Neutrophil (primary cell): ENCODE results near the gene MYOF.

Source experiments
- H3K27ac ChIP-seq: fragments of 200-600 bp; sonication (generic); 2 replicates; pipeline ENCODE4 v1.5.1; 2016; ENCODE audit warnings: mild to moderate bottlenecking, moderate library complexity
- H3K27me3 ChIP-seq: fragments of 200-600 bp; sonication (generic); 2 replicates; pipeline ENCODE4 v1.6.0; 2016; ENCODE audit warnings: mild to moderate bottlenecking
- H3K36me3 ChIP-seq: fragments of 200-600 bp; sonication (generic); 2 replicates; pipeline ENCODE4 v1.5.1; 2017
- H3K4me1 ChIP-seq, 2 experiments: fragments of 200-600 bp in 1 of 2; sonication (generic) in 1 of 2; 1 replicate in 1 of 2; 2 replicates in 1 of 2; pipeline versions ENCODE4 v1.5.1 to v1.6.1; 2013 to 2016; ENCODE audit warnings: low read depth in 1 of 2, low read length in 1 of 2, mild to moderate bottlenecking in 1 of 2, moderate library complexity in 1 of 2; ENCODE audit not compliant: control insufficient read depth in 1 of 2, insufficient read depth in 1 of 2
- H3K4me3 ChIP-seq, 2 experiments: fragments of 200-600 bp in 1 of 2; sonication (generic) in 1 of 2; 1 replicate in 1 of 2; 2 replicates in 1 of 2; pipeline ENCODE4 v1.5.1; 2013 to 2016; ENCODE audit warnings: low read depth in 1 of 2, low read length in 1 of 2, mild to moderate bottlenecking in 1 of 2, moderate library complexity in 1 of 2
- H3K9me3 ChIP-seq: fragments of 200-600 bp; sonication (generic); 2 replicates; pipeline ENCODE4 v1.5.1; 2016
- TF ChIP-seq, protein P1 (sequence below): fragments of 200-600 bp; sonication (generic); IDR thresholded peaks from 2 replicates; pipeline ENCODE4 v1.5.1; 2016; ENCODE audit warnings: antibody characterized with exemption

MYOF gene

GRCh38 chr10:93438613-93439253 is 43.4 kb downstream of the MYOF start:
- no peaks in the 10 kb centered on the region for H3K27me3 ChIP-seq
- no peak overlapping the region for H3K27ac ChIP-seq
- TF ChIP-seq, protein P1, sequence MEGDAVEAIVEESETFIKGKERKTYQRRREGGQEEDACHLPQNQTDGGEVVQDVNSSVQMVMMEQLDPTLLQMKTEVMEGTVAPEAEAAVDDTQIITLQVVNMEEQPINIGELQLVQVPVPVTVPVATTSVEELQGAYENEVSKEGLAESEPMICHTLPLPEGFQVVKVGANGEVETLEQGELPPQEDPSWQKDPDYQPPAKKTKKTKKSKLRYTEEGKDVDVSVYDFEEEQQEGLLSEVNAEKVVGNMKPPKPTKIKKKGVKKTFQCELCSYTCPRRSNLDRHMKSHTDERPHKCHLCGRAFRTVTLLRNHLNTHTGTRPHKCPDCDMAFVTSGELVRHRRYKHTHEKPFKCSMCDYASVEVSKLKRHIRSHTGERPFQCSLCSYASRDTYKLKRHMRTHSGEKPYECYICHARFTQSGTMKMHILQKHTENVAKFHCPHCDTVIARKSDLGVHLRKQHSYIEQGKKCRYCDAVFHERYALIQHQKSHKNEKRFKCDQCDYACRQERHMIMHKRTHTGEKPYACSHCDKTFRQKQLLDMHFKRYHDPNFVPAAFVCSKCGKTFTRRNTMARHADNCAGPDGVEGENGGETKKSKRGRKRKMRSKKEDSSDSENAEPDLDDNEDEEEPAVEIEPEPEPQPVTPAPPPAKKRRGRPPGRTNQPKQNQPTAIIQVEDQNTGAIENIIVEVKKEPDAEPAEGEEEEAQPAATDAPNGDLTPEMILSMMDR, result no peak
- H3K4me3 ChIP-seq, result no peak overlapping the region
- peaks cover 7 to 16% of the 10 kb centered on the region in 2 experiments for H3K4me1 ChIP-seq
- H3K36me3 ChIP-seq, result no peaks in the 10 kb centered on the region
- H3K9me3 ChIP-seq, result no peaks in the 10 kb centered on the region

- H3K4me1 ChIP-seq, result peaks cover 14 to 17% of the 10 kb centered on the region in 2 experiments
- no peaks in the 10 kb centered on the region for H3K9me3 ChIP-seq
- TF ChIP-seq, protein P1, result no peak
- no peak overlapping the region for H3K27ac ChIP-seq
- no peaks in the 10 kb centered on the region for H3K27me3 ChIP-seq
- no peaks in the 10 kb centered on the region for H3K36me3 ChIP-seq
- H3K4me3 ChIP-seq, result no peak overlapping the region
These were observed 44.1 kb downstream of the MYOF start for GRCh38 chr10:93437946-93438612.

- peaks cover 14 to 17% of the 10 kb centered on the region in 2 experiments for H3K4me1 ChIP-seq
These were observed 44.8 kb downstream of the MYOF start for GRCh38 chr10:93437086-93437945.

DNA sequence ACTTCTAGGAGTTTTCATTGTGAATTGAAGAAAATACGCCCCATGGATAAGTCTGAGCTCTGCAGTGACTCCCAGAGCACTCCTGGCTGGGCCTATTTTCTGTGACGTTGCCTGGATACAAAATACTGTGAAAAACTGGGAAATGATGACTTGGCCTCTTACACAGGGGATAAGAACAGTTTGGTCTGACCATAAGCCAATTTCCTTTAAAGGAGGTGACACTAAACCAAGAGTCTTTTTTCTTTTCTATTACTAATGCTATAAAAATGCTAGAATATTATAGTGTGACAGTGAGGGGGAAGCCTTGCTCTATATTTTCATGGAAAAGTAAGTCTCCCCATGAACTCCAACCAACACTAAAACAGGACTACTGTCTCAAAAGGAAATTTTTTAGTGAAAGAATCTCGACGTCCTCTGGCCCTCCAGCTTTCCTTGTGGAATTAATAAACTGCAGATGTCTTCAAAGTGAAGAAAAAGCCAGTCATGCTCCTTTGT is 45.5 kb downstream of the MYOF start:
- Histone ChIP-seq H3K4me3 (no peak overlapping the region), H3K27me3 (no peaks in the 10 kb centered on the region), H3K9me3 (no peaks in the 10 kb centered on the region), H3K36me3 (no peaks in the 10 kb centered on the region), H3K4me1 (peaks cover 14 to 17% of the 10 kb centered on the region in 2 experiments), H3K27ac (no peak overlapping the region)
- TF ChIP-seq, protein P1, result no peak

More at GRCh38 chr10:93437086-93437945, 44.8 kb downstream of the MYOF start:
- no peaks in the 10 kb centered on the region for H3K9me3 ChIP-seq
- TF ChIP-seq, protein P1, result no peak
- no peak overlapping the region for H3K4me3 ChIP-seq
- no peaks in the 10 kb centered on the region for H3K36me3 ChIP-seq
- H3K27me3 ChIP-seq, result no peaks in the 10 kb centered on the region
- H3K27ac ChIP-seq, result no peak overlapping the region

- H3K27ac ChIP-seq, result no peak overlapping the region
- TF ChIP-seq, protein P1, result no peak
- no peaks in the 10 kb centered on the region for H3K9me3 ChIP-seq
- no peak overlapping the region for H3K4me3 ChIP-seq
- H3K36me3 ChIP-seq, result no peaks in the 10 kb centered on the region
- H3K4me1 ChIP-seq, result peaks cover 14 to 17% of the 10 kb centered on the region in 2 experiments
- no peaks in the 10 kb centered on the region for H3K27me3 ChIP-seq
These were observed 46.3 kb downstream of the MYOF start for GRCh38 chr10:93435621-93436397.
